Astrocyte (in vitro differentiated cells and primary cell): ENCODE data around the gene KCTD11. TPM values are rescaled to one million over a fixed set of nuclear protein-coding genes. Genes with fewer than 3 reads are reported as not detected.

ENCODE experiments used
- DNase-seq: peaks from one replicate; pipeline ENCODE4 v3.0.0-alpha.2; 2010; ENCODE audit warnings: low read depth
- FAIRE-seq: peaks from 2 replicates; lab custom pipeline; 2011; peaks lifted over from hg19 to GRCh38; lab: Jason Lieb, UNC
- H2AFZ ChIP-seq: 2 replicates; pipeline ENCODE4 v1.6.0; 2012; ENCODE audit warnings: low read depth, low read length, inconsistent platforms
- H3K27ac ChIP-seq: 2 replicates; pipeline ENCODE4 v1.5.1; 2011; ENCODE audit warnings: low read depth, low read length, inconsistent platforms
- H3K27me3 ChIP-seq: 2 replicates; pipeline ENCODE4 v1.6.0; 2011; ENCODE audit warnings: low read length, inconsistent platforms; ENCODE audit not compliant: insufficient read depth
- H3K36me3 ChIP-seq: 2 replicates; pipeline ENCODE4 v1.5.1; 2011; ENCODE audit warnings: low read length, inconsistent platforms; ENCODE audit not compliant: insufficient read depth
- H3K4me1 ChIP-seq: 2 replicates; pipeline ENCODE4 v1.5.1; 2011; ENCODE audit warnings: low read length, inconsistent platforms; ENCODE audit not compliant: insufficient read depth
- H3K4me2 ChIP-seq: 2 replicates; pipeline ENCODE4 v1.6.0; 2012; ENCODE audit warnings: low read length, inconsistent platforms
- H3K4me3 ChIP-seq: 2 replicates; pipeline ENCODE4 v1.5.1; 2011; ENCODE audit warnings: low read depth, mild to moderate bottlenecking, low read length, inconsistent platforms; ENCODE audit not compliant: insufficient read depth
- H3K79me2 ChIP-seq: 2 replicates; pipeline ENCODE4 v1.6.0; 2012; ENCODE audit warnings: mild to moderate bottlenecking, low read length, inconsistent platforms; ENCODE audit not compliant: insufficient read depth
- H3K9ac ChIP-seq: 2 replicates; pipeline ENCODE4 v1.6.0; 2012; ENCODE audit warnings: mild to moderate bottlenecking, low read length, inconsistent platforms
- H3K9me3 ChIP-seq: 2 replicates; pipeline ENCODE4 v1.5.1; 2012; ENCODE audit warnings: low read depth, mild to moderate bottlenecking, low read length, inconsistent platforms; ENCODE audit not compliant: insufficient read depth
- H4K20me1 ChIP-seq: 2 replicates; pipeline ENCODE4 v1.6.0; 2012; ENCODE audit warnings: low read length, inconsistent platforms; ENCODE audit not compliant: insufficient read depth
- H3K27ac Mint-ChIP-seq: one replicate; pipeline ENCODE4 v1.8.0; 2021; ENCODE audit warnings: mild to moderate bottlenecking, mixed read lengths; ENCODE audit not compliant: unreplicated experiment
- H3K27me3 Mint-ChIP-seq: one replicate; pipeline ENCODE4 v1.8.0; 2021; ENCODE audit warnings: low read depth, mixed read lengths; ENCODE audit not compliant: unreplicated experiment
- H3K36me3 Mint-ChIP-seq: one replicate; pipeline ENCODE4 v1.8.0; 2021; ENCODE audit warnings: low read depth, mixed read lengths; ENCODE audit not compliant: unreplicated experiment
- H3K4me1 Mint-ChIP-seq: one replicate; pipeline ENCODE4 v1.8.0; 2021; ENCODE audit warnings: low read depth, mixed read lengths; ENCODE audit not compliant: unreplicated experiment
- H3K4me3 Mint-ChIP-seq: one replicate; pipeline ENCODE4 v1.8.0; 2021; ENCODE audit warnings: mild to moderate bottlenecking, moderate library complexity, mixed read lengths; ENCODE audit not compliant: unreplicated experiment
- H3K9me3 Mint-ChIP-seq: one replicate; pipeline ENCODE4 v1.8.0; 2021; ENCODE audit warnings: mild to moderate bottlenecking, mixed read lengths; ENCODE audit not compliant: unreplicated experiment
- EZH2 ChIP-seq: IDR thresholded peaks from 2 replicates; pipeline ENCODE4 v1.6.1; 2012; ENCODE audit warnings: mild to moderate bottlenecking, low read length, inconsistent platforms; ENCODE audit not compliant: insufficient read depth
- total RNA-seq: library from RNA; stranded (reverse); gene quantifications from 2 replicates; pipeline ENCODE4 v1.2.1, GENCODE V29; 2021
- TF ChIP-seq, protein P1 (sequence below): IDR thresholded peaks from 2 replicates; pipeline ENCODE4 v1.5.1; 2011; ENCODE audit warnings: low read depth, mild to moderate bottlenecking, inconsistent platforms, low read length, moderate library complexity; ENCODE audit not compliant: insufficient read depth

The KCTD11 gene
- total RNA-seq, 1 donor from 2014 or later: 31.6 TPM

DNA sequence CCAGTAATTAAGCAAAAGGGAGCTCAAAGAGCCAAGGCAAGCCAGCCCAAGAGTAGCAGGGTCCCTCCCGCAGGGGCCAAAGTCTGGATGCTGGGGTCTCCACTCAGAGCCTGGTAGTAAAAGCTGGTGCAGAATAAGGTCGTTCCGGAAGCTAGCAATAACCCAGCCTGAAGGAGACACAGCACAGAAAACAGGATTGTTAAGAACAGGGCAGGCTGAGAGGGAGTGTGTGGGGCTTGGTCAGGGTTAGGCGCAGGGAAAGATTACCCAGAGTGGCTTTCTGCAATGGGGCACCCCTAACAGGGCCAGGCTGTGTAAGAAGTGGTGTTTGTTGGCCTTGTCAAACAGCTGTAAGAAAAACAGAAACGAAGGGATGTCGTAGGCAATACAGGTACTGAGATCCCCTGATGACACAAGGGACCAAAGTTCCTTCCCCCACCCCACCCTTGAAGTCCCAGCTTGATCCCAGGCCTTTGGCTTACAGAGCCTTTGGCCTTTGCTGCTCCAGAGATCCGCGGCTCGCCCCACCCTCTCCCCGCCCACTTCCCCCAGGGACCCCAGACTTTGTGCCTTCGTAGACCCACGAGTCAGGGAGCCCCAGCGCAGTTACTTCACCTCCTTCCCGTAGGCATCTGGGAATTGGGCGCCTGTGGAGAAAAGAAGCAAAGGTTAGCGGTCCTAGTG is 51.2 kb downstream of the KCTD11 start:
- peak overlapping the region; percentile 31 for H2AFZ ChIP-seq
- peak overlapping the region; percentile 88 for H3K4me3 Mint-ChIP-seq
- H3K9me3 ChIP-seq: no peaks in the 10 kb centered on the region
- peaks cover 4% of the 10 kb centered on the region for H3K36me3 Mint-ChIP-seq
- FAIRE-seq: no peak
- DNase-seq: no peak
- H3K79me2 ChIP-seq: peaks cover 24% of the 10 kb centered on the region
- no peaks in the 10 kb centered on the region for H3K27me3 Mint-ChIP-seq
- peaks cover 18% of the 10 kb centered on the region for H3K4me1 Mint-ChIP-seq
- H3K4me2 ChIP-seq: peak overlapping the region; percentile 93
- no peaks in the 10 kb centered on the region for H3K27me3 ChIP-seq
- peak overlapping the region; percentile 53 for H3K27ac ChIP-seq
- peak overlapping the region; percentile 72 for H3K4me3 ChIP-seq
- peak overlapping the region; percentile 72 for H3K9ac ChIP-seq
- H3K4me1 ChIP-seq: peaks cover 13% of the 10 kb centered on the region
- no peaks in the 10 kb centered on the region for H3K36me3 ChIP-seq
- H3K27ac Mint-ChIP-seq: peak overlapping the region; percentile 77
- TF ChIP-seq, protein P1, sequence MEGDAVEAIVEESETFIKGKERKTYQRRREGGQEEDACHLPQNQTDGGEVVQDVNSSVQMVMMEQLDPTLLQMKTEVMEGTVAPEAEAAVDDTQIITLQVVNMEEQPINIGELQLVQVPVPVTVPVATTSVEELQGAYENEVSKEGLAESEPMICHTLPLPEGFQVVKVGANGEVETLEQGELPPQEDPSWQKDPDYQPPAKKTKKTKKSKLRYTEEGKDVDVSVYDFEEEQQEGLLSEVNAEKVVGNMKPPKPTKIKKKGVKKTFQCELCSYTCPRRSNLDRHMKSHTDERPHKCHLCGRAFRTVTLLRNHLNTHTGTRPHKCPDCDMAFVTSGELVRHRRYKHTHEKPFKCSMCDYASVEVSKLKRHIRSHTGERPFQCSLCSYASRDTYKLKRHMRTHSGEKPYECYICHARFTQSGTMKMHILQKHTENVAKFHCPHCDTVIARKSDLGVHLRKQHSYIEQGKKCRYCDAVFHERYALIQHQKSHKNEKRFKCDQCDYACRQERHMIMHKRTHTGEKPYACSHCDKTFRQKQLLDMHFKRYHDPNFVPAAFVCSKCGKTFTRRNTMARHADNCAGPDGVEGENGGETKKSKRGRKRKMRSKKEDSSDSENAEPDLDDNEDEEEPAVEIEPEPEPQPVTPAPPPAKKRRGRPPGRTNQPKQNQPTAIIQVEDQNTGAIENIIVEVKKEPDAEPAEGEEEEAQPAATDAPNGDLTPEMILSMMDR: no peak
- TF ChIP-seq EZH2: no peak
- no peaks in the 10 kb centered on the region for H3K9me3 Mint-ChIP-seq
- H4K20me1 ChIP-seq: peaks cover 20% of the 10 kb centered on the region

DNA sequence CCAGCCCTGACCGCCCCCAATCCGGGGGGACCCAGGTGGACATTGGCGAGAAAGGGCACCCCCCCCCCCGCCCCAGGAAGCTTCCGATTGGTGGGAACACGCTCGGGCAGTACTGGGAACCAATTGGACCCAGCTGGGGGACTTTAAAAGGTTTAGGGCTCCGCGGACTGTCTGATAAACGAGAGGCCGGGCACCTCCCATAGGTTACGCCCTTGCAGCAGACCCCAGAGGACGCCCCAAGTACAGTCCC is 51.7 kb downstream of the KCTD11 start:
- H3K9ac ChIP-seq: peak overlapping the region; percentile 72

More for the DNA sequence above, 51.7 kb downstream of the KCTD11 start:
- Histone ChIP-seq H3K79me2 (peaks cover 24% of the 10 kb centered on the region), H3K36me3 (no peaks in the 10 kb centered on the region), H3K27ac (peak overlapping the region; percentile 53), H3K4me1 (peaks cover 13% of the 10 kb centered on the region), H3K4me2 (peak overlapping the region; percentile 93), H3K27me3 (no peaks in the 10 kb centered on the region), H3K9me3 (no peaks in the 10 kb centered on the region), H4K20me1 (peaks cover 20% of the 10 kb centered on the region), H2AFZ (peak overlapping the region; percentile 31), H3K4me3 (peak overlapping the region; percentile 72)
- no peaks in the 10 kb centered on the region for H3K9me3 Mint-ChIP-seq
- peak overlapping the region; percentile 66 for H3K27ac Mint-ChIP-seq
- H3K27me3 Mint-ChIP-seq: no peaks in the 10 kb centered on the region
- H3K36me3 Mint-ChIP-seq: peaks cover 4% of the 10 kb centered on the region
- FAIRE-seq (no peak), DNase-seq (no peak)
- peaks cover 18% of the 10 kb centered on the region for H3K4me1 Mint-ChIP-seq
- H3K4me3 Mint-ChIP-seq: peak overlapping the region; percentile 88
- no peak for TF ChIP-seq EZH2
- TF ChIP-seq, protein P1: no peak
